GM12872 (cell line): Measurements from ENCODE around the gene SRD5A3.

Experiments
- CTCF ChIP-seq: IDR thresholded peaks from 3 replicates; pipeline ENCODE4 v1.5.1; 2011; ENCODE audit warnings: low read depth, mild to moderate bottlenecking, low read length, moderate library complexity; ENCODE audit not compliant: insufficient read depth

SRD5A3 gene

DNA sequence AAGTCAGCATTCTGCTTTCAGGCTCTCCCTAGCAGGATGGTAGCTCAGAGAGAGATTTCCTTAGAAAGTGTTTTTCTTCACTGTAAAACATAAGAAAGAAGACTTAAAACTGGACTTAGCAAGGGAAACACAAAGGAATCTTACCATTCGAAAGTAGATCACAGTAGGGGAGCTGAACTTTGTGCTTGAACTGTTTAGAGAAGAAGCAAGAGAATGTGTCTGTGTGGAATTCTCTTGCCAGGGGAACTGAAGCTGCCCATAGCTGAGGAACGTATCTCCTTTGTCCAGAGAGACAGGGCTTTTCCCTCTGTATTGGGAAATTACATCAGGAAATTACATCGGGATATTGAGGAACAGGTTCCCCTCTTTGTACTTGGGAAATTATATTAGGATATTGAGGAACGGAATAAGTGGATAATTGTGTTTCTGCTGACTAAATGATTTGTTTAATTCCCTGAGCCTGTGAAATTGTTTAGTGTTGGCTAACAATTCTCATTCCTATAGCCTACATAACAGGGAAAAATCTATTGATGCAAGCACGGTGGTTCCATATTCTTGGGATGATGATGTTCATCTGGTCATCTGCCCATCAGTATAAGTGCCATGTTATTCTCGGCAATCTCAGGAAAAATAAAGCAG, 21.2 kb downstream of the SRD5A3 start:
- no peak for TF ChIP-seq CTCF

GRCh38 chr4:55369968-55370367, 23.9 kb downstream of the SRD5A3 start:
- no peak for TF ChIP-seq CTCF

- TF ChIP-seq CTCF, result no peak
These were observed 26.2 kb downstream of the SRD5A3 start for GRCh38 chr4:55372259-55372658.

- no peak for TF ChIP-seq CTCF
These were observed 27.4 kb downstream of the SRD5A3 start for GRCh38 chr4:55373461-55373860.

- TF ChIP-seq CTCF, result no peak
These were observed 30.7 kb downstream of the SRD5A3 start for GRCh38 chr4:55376698-55377097.

- no peak for TF ChIP-seq CTCF
These were observed 32.8 kb downstream of the SRD5A3 start for GRCh38 chr4:55378617-55379467.

- TF ChIP-seq CTCF, result no peak
These were observed 34.5 kb downstream of the SRD5A3 start for GRCh38 chr4:55380576-55380975.
